ENCODE measurements around the gene VSIG8. TPM values are rescaled to one million over a fixed set of nuclear protein-coding genes. Genes with fewer than 3 reads are reported as not detected.

The VSIG8 gene

GRCh38 chr1:159827102-159827490, 35.4 kb downstream of the VSIG8 start:
- H3K4me3 ChIP-seq (ENCODE audit: low read length), result no peak overlapping the region
- no peak overlapping the region for H3K4me2 ChIP-seq (ENCODE audit: low read length)
- no peaks in the 10 kb centered on the region for H3K36me3 ChIP-seq (ENCODE audit: insufficient read depth, low read length)
- peaks cover 23% of the 10 kb centered on the region for H3K27me3 ChIP-seq (ENCODE audit: control insufficient read depth, insufficient read depth, low read length)
- H3K9ac ChIP-seq (ENCODE audit: low read depth, low read length), result no peak overlapping the region
- H3K4me1 ChIP-seq (ENCODE audit: control insufficient read depth, insufficient read depth, low read length), result peaks cover 12% of the 10 kb centered on the region
- no peaks in the 10 kb centered on the region for H3K9me3 ChIP-seq (replicated peaks; ENCODE audit: low read length)

- H3K4me1 ChIP-seq (ENCODE audit: control insufficient read depth, insufficient read depth, low read length), result peaks cover 12% of the 10 kb centered on the region
- H3K27me3 ChIP-seq (ENCODE audit: control insufficient read depth, insufficient read depth, low read length), result peaks cover 28% of the 10 kb centered on the region
- H3K9ac ChIP-seq (ENCODE audit: low read depth, low read length), result no peak within 1 kb of the TSS
- H3K4me3 ChIP-seq (ENCODE audit: low read length), result no peak within 1 kb of the TSS
- no peak within 1 kb of the TSS for H3K4me2 ChIP-seq (ENCODE audit: low read length)
- H3K36me3 ChIP-seq (ENCODE audit: insufficient read depth, low read length), result no peaks in the 10 kb centered on the region
- no peaks in the 10 kb centered on the region for H3K9me3 ChIP-seq (replicated peaks; ENCODE audit: low read length)
Observed at GRCh38 chr1:159826441-159827101, 35.9 kb downstream of the VSIG8 start, which contains the start of gene SLAMF8. SLAMF8 (plus strand) TSS chr1:159826873; CDS start chr1:159826899, 26 bp downstream.

- Histone ChIP-seq H3K4me2 (ENCODE audit: low read length) (no peak overlapping the region), H3K9ac (ENCODE audit: low read depth, low read length) (no peak overlapping the region), H3K9me3 (replicated peaks; ENCODE audit: low read length) (no peaks in the 10 kb centered on the region), H3K4me3 (ENCODE audit: low read length) (no peak overlapping the region), H3K36me3 (ENCODE audit: insufficient read depth, low read length) (no peaks in the 10 kb centered on the region), H3K4me1 (ENCODE audit: control insufficient read depth, insufficient read depth, low read length) (peaks cover 9% of the 10 kb centered on the region), H3K27me3 (ENCODE audit: control insufficient read depth, insufficient read depth, low read length) (peaks cover 37% of the 10 kb centered on the region)
Observed at GRCh38 chr1:159825564-159825963, 36.9 kb downstream of the VSIG8 start.

DNA sequence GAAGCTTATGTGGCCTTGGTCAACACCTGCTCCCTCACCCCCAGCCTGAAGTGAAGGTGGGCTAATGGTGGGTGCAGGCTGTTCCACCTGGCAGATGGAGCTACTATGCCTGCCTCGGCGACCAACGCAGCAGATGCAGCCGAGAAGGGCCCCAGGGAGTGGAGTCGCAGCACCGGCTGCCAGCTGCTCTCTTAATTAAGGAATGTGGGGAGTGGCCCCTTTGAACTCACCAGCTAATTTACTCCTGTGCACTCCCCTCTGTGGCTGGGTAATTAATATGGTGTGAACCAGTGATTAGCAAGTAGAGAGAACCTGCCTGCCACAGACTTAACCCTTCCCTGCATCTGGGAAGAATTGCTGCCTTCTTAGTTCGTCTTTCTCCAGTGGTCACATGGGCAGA, 39.1 kb downstream of the VSIG8 start:
- Histone ChIP-seq H3K36me3 (ENCODE audit: insufficient read depth, low read length) (no peaks in the 10 kb centered on the region), H3K9me3 (replicated peaks; ENCODE audit: low read length) (no peaks in the 10 kb centered on the region), H3K27me3 (ENCODE audit: control insufficient read depth, insufficient read depth, low read length) (peaks cover 45% of the 10 kb centered on the region), H3K9ac (ENCODE audit: low read depth, low read length) (no peak overlapping the region), H3K4me3 (ENCODE audit: low read length) (no peak overlapping the region), H3K4me1 (ENCODE audit: control insufficient read depth, insufficient read depth, low read length) (no peaks in the 10 kb centered on the region), H3K4me2 (ENCODE audit: low read length) (no peak overlapping the region)

DNA sequence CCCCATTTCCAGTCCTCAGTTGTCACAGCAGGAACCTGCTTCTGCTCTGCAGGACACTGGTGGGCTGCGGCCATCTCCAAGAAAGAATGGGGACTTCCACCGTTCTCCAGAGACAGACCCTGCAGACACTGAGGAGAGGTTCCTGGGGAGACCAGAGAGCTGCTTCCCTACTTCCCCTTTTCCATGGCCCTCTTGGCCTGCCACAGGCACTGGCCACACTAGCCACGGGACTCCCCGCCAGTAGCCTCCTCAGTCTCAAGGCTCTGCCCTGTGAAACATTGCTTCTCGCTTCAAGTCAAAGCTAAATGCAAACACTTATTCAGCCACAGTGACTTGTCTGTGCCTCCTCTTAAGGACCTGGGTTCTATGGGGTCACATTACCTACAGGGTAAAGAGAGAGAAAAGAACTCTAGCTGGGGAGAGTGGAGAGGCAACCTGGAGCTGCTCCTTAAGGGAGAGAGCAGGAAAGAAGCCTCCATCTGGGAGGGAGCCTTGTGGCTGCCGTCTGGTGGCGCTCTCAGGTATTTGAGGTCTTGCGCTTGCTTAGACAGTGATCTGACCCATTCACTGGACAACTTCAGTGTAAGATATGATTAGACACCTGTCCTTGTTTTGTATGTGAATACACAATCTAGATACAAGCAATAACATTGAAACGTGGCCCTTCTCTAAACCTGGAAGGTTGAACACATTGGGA, 41.1 kb downstream of the VSIG8 start:
- H3K27me3 ChIP-seq (ENCODE audit: control insufficient read depth, insufficient read depth, low read length), result peaks cover 45% of the 10 kb centered on the region
- no peak overlapping the region for H3K4me3 ChIP-seq (ENCODE audit: low read length)
- no peak overlapping the region for H3K9ac ChIP-seq (ENCODE audit: low read depth, low read length)
- no peaks in the 10 kb centered on the region for H3K9me3 ChIP-seq (replicated peaks; ENCODE audit: low read length)
- no peak overlapping the region for H3K4me2 ChIP-seq (ENCODE audit: low read length)
- H3K36me3 ChIP-seq (ENCODE audit: insufficient read depth, low read length), result no peaks in the 10 kb centered on the region
- H3K4me1 ChIP-seq (ENCODE audit: control insufficient read depth, insufficient read depth, low read length), result no peaks in the 10 kb centered on the region

GRCh38 chr1:159817276-159818041, 45.0 kb downstream of the VSIG8 start:
- Histone ChIP-seq H3K9ac (ENCODE audit: low read depth, low read length) (no peak overlapping the region), H3K4me1 (ENCODE audit: control insufficient read depth, insufficient read depth, low read length) (no peaks in the 10 kb centered on the region), H3K4me2 (ENCODE audit: low read length) (no peak overlapping the region), H3K4me3 (ENCODE audit: low read length) (no peak overlapping the region), H3K27me3 (ENCODE audit: control insufficient read depth, insufficient read depth, low read length) (peaks cover 42% of the 10 kb centered on the region), H3K36me3 (ENCODE audit: insufficient read depth, low read length) (no peaks in the 10 kb centered on the region), H3K9me3 (replicated peaks; ENCODE audit: low read length) (no peaks in the 10 kb centered on the region)

DNA sequence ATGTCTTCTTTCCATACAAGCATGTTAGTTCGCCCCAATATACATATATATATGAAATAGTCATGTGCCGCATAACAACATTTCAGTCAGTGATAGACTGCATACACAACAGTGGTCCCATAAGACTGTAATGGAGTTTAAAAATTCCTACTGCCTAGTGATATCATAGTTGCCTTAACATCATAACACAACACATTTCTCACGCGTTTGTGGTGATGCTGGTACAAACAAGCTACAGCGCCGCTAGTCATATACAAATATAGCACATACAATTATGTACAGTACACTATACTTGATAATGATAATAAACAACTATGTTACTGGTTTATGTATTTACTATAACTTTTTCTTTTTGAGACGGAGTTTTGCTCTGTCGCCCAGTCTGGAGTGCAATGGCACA, 46.5 kb downstream of the VSIG8 start:
- Histone ChIP-seq H3K9me3 (replicated peaks; ENCODE audit: low read length) (no peaks in the 10 kb centered on the region), H3K27me3 (ENCODE audit: control insufficient read depth, insufficient read depth, low read length) (peaks cover 40% of the 10 kb centered on the region), H3K4me2 (ENCODE audit: low read length) (no peak overlapping the region), H3K4me3 (ENCODE audit: low read length) (no peak overlapping the region), H3K9ac (ENCODE audit: low read depth, low read length) (no peak overlapping the region), H3K4me1 (ENCODE audit: control insufficient read depth, insufficient read depth, low read length) (no peaks in the 10 kb centered on the region), H3K36me3 (ENCODE audit: insufficient read depth, low read length) (no peaks in the 10 kb centered on the region)

- no peaks in the 10 kb centered on the region for H3K36me3 ChIP-seq (ENCODE audit: insufficient read depth, low read length)
- no peaks in the 10 kb centered on the region for H3K9me3 ChIP-seq (replicated peaks; ENCODE audit: low read length)
- peaks cover 3% of the 10 kb centered on the region for H3K27me3 ChIP-seq (ENCODE audit: control insufficient read depth, insufficient read depth, low read length)
- no peak overlapping the region for H3K4me3 ChIP-seq (ENCODE audit: low read length)
- no peak overlapping the region for H3K9ac ChIP-seq (ENCODE audit: low read depth, low read length)
- H3K4me2 ChIP-seq (ENCODE audit: low read length), result no peak overlapping the region
- no peaks in the 10 kb centered on the region for H3K4me1 ChIP-seq (ENCODE audit: control insufficient read depth, insufficient read depth, low read length)
Observed at GRCh38 chr1:159804924-159805323, 57.5 kb downstream of the VSIG8 start.

Small RNA genes lying within 50 kb of the gene (small RNA-seq; reads per million reads assigned to genes)
- not detected for gene MIR4259
- not detected for gene RF00570

All from skeletal muscle satellite cell (primary cell).